Neutrophil (primary cell): ENCODE results near the gene PANX1.

ENCODE experiments used
- H3K27ac ChIP-seq: fragments of 200-600 bp; sonication (generic); 2 replicates; pipeline ENCODE4 v1.5.1; 2016; ENCODE audit warnings: mild to moderate bottlenecking, moderate library complexity
- H3K27me3 ChIP-seq: fragments of 200-600 bp; sonication (generic); 2 replicates; pipeline ENCODE4 v1.6.0; 2016; ENCODE audit warnings: mild to moderate bottlenecking
- H3K36me3 ChIP-seq: fragments of 200-600 bp; sonication (generic); 2 replicates; pipeline ENCODE4 v1.5.1; 2017
- H3K4me1 ChIP-seq, 2 experiments: fragments of 200-600 bp in 1 of 2; sonication (generic) in 1 of 2; 1 replicate in 1 of 2; 2 replicates in 1 of 2; pipeline versions ENCODE4 v1.5.1 to v1.6.1; 2013 to 2016; ENCODE audit warnings: low read depth in 1 of 2, low read length in 1 of 2, mild to moderate bottlenecking in 1 of 2, moderate library complexity in 1 of 2; ENCODE audit not compliant: control insufficient read depth in 1 of 2, insufficient read depth in 1 of 2
- H3K4me3 ChIP-seq, 2 experiments: fragments of 200-600 bp in 1 of 2; sonication (generic) in 1 of 2; 1 replicate in 1 of 2; 2 replicates in 1 of 2; pipeline ENCODE4 v1.5.1; 2013 to 2016; ENCODE audit warnings: low read depth in 1 of 2, low read length in 1 of 2, mild to moderate bottlenecking in 1 of 2, moderate library complexity in 1 of 2
- H3K9me3 ChIP-seq: fragments of 200-600 bp; sonication (generic); 2 replicates; pipeline ENCODE4 v1.5.1; 2016
- TF ChIP-seq, protein P1 (sequence below): fragments of 200-600 bp; sonication (generic); IDR thresholded peaks from 2 replicates; pipeline ENCODE4 v1.5.1; 2016; ENCODE audit warnings: antibody characterized with exemption

Gene PANX1, protein sequence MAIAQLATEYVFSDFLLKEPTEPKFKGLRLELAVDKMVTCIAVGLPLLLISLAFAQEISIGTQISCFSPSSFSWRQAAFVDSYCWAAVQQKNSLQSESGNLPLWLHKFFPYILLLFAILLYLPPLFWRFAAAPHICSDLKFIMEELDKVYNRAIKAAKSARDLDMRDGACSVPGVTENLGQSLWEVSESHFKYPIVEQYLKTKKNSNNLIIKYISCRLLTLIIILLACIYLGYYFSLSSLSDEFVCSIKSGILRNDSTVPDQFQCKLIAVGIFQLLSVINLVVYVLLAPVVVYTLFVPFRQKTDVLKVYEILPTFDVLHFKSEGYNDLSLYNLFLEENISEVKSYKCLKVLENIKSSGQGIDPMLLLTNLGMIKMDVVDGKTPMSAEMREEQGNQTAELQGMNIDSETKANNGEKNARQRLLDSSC

DNA sequence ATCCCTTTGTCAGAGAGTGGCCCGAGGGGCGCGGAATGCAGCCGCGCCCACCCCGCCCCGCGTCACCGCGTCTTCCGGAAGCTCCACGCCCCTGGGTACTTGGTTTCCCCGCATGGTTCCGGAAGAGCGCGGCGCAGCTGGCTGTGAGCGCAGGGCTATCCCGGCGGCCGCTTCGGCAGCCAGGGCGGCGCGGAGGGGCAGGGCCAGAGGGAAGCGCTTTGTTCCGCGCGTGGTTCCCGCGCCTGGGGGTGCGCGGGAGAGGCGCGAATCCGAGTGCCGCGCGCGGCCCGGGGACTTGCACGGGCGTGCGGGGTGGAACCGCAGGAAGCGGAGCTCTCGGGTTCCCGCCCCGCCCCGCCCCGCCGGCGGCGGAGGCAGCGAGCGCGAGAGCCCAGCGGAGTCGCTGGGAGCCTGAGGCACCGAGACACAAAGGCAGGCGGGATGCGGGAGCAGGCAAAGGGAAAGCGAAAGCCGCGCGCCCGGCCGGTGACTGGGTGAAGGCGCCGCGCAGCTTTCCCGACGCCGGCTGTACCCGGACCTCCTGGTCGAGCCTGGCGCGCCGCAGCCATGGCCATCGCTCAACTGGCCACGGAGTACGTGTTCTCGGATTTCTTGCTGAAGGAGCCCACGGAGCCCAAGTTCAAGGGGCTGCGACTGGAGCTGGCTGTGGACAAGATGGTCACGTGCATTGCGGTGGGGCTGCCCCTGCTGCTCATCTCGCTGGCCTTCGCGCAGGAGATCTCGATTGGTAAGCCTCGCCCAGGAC, at the start of gene PANX1:
PANX1 (plus strand) TSS at position 96 of the 766 bp plus-strand sequence; CDS start at position 568, 472 bp downstream.
- H3K27me3 ChIP-seq = peaks cover 55% of the 10 kb centered on the region
- no peaks in the 10 kb centered on the region for H3K36me3 ChIP-seq
- TF ChIP-seq, protein P1, sequence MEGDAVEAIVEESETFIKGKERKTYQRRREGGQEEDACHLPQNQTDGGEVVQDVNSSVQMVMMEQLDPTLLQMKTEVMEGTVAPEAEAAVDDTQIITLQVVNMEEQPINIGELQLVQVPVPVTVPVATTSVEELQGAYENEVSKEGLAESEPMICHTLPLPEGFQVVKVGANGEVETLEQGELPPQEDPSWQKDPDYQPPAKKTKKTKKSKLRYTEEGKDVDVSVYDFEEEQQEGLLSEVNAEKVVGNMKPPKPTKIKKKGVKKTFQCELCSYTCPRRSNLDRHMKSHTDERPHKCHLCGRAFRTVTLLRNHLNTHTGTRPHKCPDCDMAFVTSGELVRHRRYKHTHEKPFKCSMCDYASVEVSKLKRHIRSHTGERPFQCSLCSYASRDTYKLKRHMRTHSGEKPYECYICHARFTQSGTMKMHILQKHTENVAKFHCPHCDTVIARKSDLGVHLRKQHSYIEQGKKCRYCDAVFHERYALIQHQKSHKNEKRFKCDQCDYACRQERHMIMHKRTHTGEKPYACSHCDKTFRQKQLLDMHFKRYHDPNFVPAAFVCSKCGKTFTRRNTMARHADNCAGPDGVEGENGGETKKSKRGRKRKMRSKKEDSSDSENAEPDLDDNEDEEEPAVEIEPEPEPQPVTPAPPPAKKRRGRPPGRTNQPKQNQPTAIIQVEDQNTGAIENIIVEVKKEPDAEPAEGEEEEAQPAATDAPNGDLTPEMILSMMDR = no peak
- H3K4me1 ChIP-seq = peaks cover 22 to 28% of the 10 kb centered on the region in 2 experiments
- H3K9me3 ChIP-seq = no peaks in the 10 kb centered on the region
- peak within 1 kb of the TSS; percentile 60 to 66 for H3K4me3 ChIP-seq
- no peak within 1 kb of the TSS for H3K27ac ChIP-seq

DNA sequence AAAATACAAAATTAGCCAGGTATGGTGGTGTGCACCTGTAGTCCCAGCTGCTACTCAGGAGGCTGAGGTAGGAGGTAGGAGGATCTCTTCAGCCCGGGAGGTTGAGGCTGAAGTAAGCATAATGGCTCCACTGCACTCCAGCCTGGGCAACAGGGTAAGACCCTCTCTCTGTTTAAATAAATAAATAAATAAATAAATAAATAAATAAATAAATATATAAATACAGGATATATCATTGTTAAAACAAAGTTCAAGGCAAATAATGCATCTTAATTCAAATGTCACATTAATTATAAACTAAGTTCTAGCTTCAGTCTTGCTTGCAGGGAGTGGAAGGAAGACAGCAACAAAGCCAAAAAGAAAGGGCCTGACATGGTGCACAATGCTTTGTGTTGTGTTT, 44.5 kb upstream of the PANX1 start:
- no peaks in the 10 kb centered on the region for H3K4me1 ChIP-seq
- TF ChIP-seq, protein P1 = no peak
- H3K27me3 ChIP-seq = no peaks in the 10 kb centered on the region
- no peak overlapping the region for H3K27ac ChIP-seq
- no peak overlapping the region for H3K4me3 ChIP-seq
- H3K9me3 ChIP-seq = no peaks in the 10 kb centered on the region
- H3K36me3 ChIP-seq = no peaks in the 10 kb centered on the region

DNA sequence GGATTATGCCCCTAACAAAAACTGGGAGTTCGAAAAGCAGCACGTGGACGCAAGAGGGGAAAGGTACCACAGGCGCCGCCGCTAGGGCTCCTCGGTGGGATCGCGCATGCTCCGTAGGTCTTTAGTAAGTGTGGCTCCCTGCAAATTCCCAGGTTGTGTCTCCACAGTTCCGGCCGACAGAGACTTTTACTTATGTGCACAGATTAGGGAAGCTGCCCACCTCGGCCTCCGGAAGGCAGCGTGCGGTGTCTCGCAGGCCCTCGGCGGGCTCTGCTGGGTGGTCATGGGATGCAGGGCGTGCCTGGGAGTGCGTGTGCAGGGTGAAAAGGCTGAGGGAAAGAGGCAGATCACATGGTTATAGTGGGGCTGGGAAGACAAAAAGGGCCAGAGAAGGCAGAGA, 39.7 kb upstream of the PANX1 start:
- Histone ChIP-seq H3K9me3 (no peaks in the 10 kb centered on the region), H3K27ac (no peak overlapping the region), H3K4me3 (no peak overlapping the region), H3K27me3 (no peaks in the 10 kb centered on the region), H3K36me3 (no peaks in the 10 kb centered on the region), H3K4me1 (no peaks in the 10 kb centered on the region)
- TF ChIP-seq, protein P1 = no peak

DNA sequence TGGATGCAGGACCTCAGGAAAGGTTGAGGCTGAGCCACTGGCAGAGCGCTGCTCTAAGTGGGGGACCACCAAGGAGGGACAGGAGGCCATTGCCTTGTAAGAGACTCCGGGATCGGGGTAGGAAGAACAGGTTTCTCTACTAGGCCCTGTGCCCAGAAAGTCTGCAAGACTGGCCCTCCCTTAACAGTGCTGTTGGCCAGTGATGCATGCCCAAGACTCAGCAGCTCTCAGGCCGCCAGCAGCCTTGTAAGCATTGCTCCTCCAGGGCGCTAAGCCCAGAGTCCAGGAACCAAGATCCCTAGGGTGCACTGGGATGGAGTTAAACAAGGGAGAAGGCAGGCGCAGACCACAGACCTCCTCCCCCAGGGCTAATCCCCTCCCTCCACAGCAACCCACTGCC, 39.3 kb upstream of the PANX1 start:
- no peaks in the 10 kb centered on the region for H3K9me3 ChIP-seq
- no peaks in the 10 kb centered on the region for H3K36me3 ChIP-seq
- H3K27ac ChIP-seq = no peak overlapping the region
- H3K4me1 ChIP-seq = no peaks in the 10 kb centered on the region
- H3K27me3 ChIP-seq = no peaks in the 10 kb centered on the region
- no peak overlapping the region for H3K4me3 ChIP-seq
- TF ChIP-seq, protein P1 = no peak

DNA sequence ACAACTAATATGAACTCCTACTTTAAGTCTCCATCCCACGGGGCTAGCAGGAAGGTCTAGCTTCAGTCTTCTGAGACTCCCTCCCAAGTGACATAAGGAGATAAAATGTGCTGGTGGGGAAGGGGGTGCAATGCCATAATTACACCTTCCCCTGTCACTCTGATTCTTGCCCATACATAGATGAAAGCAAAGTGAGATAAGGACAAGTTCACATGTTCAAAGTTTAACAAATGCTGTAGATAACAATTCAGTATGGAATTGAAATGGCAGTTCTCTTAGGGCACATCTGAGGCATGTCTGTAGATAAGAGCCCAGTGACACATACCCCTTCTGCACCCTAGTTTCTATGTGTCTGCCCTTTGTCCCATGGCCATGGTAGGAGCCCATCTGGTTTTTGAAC, 38.2 kb upstream of the PANX1 start:
- no peak overlapping the region for H3K4me3 ChIP-seq
- no peaks in the 10 kb centered on the region for H3K27me3 ChIP-seq
- H3K27ac ChIP-seq = no peak overlapping the region
- H3K9me3 ChIP-seq = no peaks in the 10 kb centered on the region
- TF ChIP-seq, protein P1 = no peak
- H3K4me1 ChIP-seq = no peaks in the 10 kb centered on the region
- no peaks in the 10 kb centered on the region for H3K36me3 ChIP-seq
